PFSK-1 (cell line): Measurements from ENCODE around the gene PHF24.

ENCODE experiments used
- FOXP2 ChIP-seq: optimal IDR thresholded peaks from 2 replicates; pipeline ENCODE3; 2011; ENCODE audit warnings: borderline replicate concordance, control low read depth, inconsistent platforms; ENCODE audit not compliant: insufficient read depth; ENCODE audit errors: extremely low read length, extremely low read depth
- POLR2AphosphoS5 ChIP-seq: IDR thresholded peaks from 2 replicates; pipeline ENCODE4 v1.6.1; 2012; ENCODE audit warnings: low read depth, mild to moderate bottlenecking, control low read depth, low read length, moderate library complexity
- SIN3A ChIP-seq: IDR thresholded peaks from 2 replicates; pipeline ENCODE4 v1.6.1; 2012; ENCODE audit warnings: mild to moderate bottlenecking, low read length, moderate library complexity, borderline replicate concordance; ENCODE audit not compliant: insufficient read depth
- TAF1 ChIP-seq: IDR thresholded peaks from 2 replicates; pipeline ENCODE4 v1.6.1; 2012; ENCODE audit warnings: low read length, control low read depth, borderline replicate concordance; ENCODE audit not compliant: insufficient read depth
- TF ChIP-seq, protein P1 (sequence below), 2 experiments: IDR thresholded peaks; 2 replicates each; pipeline versions ENCODE4 v1.6.1 to v1.8.0; 2011 to 2012; ENCODE audit warnings: low read depth in 2 of 2, low read length in 2 of 2, control low read depth in 1 of 2, inconsistent platforms in 1 of 2, mild to moderate bottlenecking in 1 of 2, moderate library complexity in 1 of 2; ENCODE audit not compliant: insufficient read depth in 1 of 2

PHF24 gene

DNA sequence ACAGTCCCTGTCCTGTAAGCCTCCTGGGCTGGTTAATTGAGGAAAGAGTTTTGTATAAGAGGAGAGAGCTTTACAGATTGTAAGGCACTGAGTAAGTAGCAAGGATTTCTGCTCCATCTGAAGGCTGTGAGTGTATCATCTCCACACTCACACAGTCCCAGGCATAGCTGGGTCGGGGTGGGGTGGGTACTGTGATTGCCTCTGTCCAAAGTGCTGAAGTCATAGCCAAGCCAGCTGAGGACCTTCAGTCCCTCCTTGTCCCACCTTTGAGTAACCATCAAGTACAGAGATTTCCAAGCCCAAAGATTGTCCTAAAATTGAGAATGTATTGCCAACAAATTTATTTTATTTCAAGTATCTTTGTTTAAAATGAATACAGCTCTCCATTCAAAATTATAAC lies 26.0 kb downstream of the PHF24 start:
- TF ChIP-seq POLR2AphosphoS5 (no peak), SIN3A (no peak)
- TF ChIP-seq, protein P1, sequence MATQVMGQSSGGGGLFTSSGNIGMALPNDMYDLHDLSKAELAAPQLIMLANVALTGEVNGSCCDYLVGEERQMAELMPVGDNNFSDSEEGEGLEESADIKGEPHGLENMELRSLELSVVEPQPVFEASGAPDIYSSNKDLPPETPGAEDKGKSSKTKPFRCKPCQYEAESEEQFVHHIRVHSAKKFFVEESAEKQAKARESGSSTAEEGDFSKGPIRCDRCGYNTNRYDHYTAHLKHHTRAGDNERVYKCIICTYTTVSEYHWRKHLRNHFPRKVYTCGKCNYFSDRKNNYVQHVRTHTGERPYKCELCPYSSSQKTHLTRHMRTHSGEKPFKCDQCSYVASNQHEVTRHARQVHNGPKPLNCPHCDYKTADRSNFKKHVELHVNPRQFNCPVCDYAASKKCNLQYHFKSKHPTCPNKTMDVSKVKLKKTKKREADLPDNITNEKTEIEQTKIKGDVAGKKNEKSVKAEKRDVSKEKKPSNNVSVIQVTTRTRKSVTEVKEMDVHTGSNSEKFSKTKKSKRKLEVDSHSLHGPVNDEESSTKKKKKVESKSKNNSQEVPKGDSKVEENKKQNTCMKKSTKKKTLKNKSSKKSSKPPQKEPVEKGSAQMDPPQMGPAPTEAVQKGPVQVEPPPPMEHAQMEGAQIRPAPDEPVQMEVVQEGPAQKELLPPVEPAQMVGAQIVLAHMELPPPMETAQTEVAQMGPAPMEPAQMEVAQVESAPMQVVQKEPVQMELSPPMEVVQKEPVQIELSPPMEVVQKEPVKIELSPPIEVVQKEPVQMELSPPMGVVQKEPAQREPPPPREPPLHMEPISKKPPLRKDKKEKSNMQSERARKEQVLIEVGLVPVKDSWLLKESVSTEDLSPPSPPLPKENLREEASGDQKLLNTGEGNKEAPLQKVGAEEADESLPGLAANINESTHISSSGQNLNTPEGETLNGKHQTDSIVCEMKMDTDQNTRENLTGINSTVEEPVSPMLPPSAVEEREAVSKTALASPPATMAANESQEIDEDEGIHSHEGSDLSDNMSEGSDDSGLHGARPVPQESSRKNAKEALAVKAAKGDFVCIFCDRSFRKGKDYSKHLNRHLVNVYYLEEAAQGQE (IDR thresholded peaks at IDR 0.05; ENCODE audit: insufficient read depth in 1 of 2, low read depth in 2 of 2, low read length in 2 of 2): peak; percentile 89 to 95

DNA sequence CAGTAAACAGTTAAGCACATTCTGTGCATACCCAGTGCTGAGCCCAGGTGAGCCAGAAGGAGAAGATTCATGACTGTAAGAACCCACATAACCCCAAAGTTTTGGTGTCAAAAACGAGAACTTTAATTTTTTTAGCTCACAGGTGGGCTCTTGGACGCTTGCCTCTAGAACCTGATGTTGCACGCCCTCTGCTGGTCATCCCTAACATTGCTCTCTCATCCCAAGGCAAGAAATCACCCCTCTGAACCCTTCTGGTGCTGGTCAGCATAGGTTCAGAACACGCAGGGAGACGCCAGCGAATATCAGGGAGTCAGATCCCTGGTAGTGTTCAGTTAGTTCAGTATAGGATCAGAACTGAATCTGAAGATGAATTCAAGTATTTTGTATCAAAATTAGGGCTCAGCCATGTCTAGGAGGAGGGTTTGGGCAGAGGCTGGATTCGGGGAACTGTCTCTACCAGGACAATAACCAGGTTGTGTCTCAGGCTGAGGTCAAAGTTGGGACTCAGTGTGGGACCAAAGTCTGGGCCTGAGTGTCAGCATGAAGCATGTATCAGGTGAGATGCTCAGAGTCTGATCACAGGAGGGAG lies 27.3 kb downstream of the PHF24 start:
- TF ChIP-seq FOXP2: no peak
- TF ChIP-seq, protein P1 (IDR thresholded peaks at IDR 0.05; ENCODE audit: insufficient read depth in 1 of 2, low read depth in 2 of 2, low read length in 2 of 2): peak in 1 of 2 experiments; percentile 75; a peak in 2 of 4 replicates

DNA sequence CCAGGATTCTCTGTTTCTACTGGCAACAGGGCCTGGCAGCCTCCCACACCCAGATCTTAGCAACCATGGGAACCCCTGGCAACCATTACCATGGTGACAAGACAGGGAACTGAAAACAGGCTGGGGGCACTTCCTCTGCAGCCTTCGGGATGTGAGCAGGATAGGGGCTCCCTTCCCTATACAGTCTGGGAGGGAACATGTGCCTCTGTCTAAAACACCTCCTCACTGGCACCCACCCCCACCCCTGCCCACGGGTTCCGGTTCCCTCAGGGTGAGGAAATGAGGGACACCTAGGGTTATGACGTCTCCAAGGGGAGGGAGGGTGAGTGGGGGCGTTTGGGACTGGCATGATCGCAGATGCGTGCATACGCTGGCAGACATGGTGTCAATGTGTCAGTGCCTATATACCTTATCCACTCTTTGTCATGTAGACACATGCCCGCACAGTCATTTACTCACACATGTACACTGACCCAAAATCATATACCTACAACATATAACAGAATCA lies 28.5 kb downstream of the PHF24 start:
- TF ChIP-seq SIN3A (no peak), FOXP2 (no peak), POLR2AphosphoS5 (no peak)
- TF ChIP-seq, protein P1 (IDR thresholded peaks at IDR 0.05; ENCODE audit: insufficient read depth in 1 of 2, low read depth in 2 of 2, low read length in 2 of 2): no peak

DNA sequence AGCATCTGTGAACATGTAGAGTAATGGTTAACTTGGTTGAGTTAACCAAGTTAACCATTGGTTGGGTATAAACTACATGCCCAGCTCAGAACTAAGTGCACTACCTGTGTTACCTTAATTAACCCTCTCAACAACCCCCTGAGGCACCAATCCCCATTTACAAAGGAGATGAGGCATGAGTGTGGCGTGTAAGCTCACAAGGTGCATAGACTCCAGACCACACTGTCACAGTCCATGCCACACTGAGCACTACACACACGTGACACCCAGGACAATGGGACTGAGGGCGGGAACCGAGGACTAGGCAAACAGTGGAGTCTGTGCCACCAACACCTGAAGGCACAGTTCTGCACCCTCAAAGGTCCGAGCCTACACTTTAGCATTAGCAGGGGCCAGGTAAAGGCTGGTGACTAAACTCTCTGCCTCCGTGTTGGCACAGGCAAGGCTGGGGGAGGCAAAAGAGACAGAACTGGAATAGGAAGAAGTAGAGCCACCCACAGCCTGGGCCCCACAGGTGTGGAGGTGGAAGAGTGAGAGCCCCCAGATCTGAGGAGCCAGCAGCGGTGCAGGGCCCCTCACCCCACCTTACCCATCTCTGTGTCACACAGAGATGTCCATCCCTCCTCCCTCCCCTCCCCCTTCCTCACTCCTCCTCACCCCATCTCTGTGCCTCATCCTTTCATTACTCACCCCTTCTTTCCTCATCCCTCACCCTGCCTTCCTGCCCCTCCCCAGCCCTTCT lies 29.2 kb downstream of the PHF24 start:
- TF ChIP-seq POLR2AphosphoS5 (no peak), FOXP2 (no peak), TAF1 (no peak), SIN3A (no peak)
- TF ChIP-seq, protein P1 (IDR thresholded peaks at IDR 0.05; ENCODE audit: insufficient read depth in 1 of 2, low read depth in 2 of 2, low read length in 2 of 2): no peak
